ENCODE results near the gene AHI1.

DNA sequence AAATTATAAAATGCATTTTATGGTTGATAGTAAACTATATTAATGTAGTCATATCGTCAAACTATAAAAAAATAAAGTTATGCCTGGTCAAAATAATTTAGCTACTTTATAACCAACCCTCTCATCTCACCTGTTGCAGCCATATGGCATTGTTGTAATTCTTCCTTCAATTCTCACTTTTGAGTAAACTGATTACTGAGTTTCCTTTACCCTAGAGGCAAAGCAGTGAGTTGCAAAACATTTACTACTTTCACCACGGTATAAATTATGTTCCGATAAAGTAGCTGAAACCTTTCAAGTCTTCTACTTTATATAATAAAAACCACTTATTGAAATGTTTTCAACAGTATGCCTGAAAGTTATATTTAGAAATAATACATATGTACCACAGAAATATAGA, 113.8 kb downstream of the AHI1 start:
- TF ChIP-seq, protein P1, sequence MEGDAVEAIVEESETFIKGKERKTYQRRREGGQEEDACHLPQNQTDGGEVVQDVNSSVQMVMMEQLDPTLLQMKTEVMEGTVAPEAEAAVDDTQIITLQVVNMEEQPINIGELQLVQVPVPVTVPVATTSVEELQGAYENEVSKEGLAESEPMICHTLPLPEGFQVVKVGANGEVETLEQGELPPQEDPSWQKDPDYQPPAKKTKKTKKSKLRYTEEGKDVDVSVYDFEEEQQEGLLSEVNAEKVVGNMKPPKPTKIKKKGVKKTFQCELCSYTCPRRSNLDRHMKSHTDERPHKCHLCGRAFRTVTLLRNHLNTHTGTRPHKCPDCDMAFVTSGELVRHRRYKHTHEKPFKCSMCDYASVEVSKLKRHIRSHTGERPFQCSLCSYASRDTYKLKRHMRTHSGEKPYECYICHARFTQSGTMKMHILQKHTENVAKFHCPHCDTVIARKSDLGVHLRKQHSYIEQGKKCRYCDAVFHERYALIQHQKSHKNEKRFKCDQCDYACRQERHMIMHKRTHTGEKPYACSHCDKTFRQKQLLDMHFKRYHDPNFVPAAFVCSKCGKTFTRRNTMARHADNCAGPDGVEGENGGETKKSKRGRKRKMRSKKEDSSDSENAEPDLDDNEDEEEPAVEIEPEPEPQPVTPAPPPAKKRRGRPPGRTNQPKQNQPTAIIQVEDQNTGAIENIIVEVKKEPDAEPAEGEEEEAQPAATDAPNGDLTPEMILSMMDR (IDR thresholded peaks at IDR 0.05), result no peak
- TF ChIP-seq EZH2 (IDR thresholded peaks at IDR 0.05; ENCODE audit: borderline replicate concordance, insufficient read depth, low read depth, low read length, poor library complexity, severe bottlenecking), result no peak

All from B cell (primary cell).